Neural progenitor cell (in vitro differentiated cells): Measurements from ENCODE around the gene TMEM150C. TPM values are rescaled to one million over a fixed set of nuclear protein-coding genes. Genes with fewer than 3 reads are reported as not detected.
"Not testable (repeated sequence)": the region's sequence is repeated elsewhere in the genome, so short reads cannot be mapped to it uniquely, and the experiment has no call there.

Experiments used
- DNase-seq: peaks from one replicate; pipeline ENCODE4 v3.0.0-alpha.2; 2016; ENCODE audit warnings: low spot score
- H2AFZ ChIP-seq: fragments of 200-600 bp; sonication (generic); replicated peaks from 2 replicates; pipeline ENCODE4 v1.6.1; 2016; ENCODE audit warnings: antibody characterized with exemption
- H3F3A ChIP-seq: fragments of 200-600 bp; sonication (generic); 2 replicates; pipeline ENCODE4 v1.6.1; 2016; ENCODE audit warnings: antibody characterized with exemption, low read depth
- H3K27ac ChIP-seq: fragments of 200-600 bp; sonication (generic); 2 replicates; pipeline ENCODE4 v1.5.1; 2016; ENCODE audit warnings: mild to moderate bottlenecking
- H3K27me3 ChIP-seq: fragments of 200-600 bp; sonication (generic); 2 replicates; pipeline ENCODE4 v1.6.1; 2016; ENCODE audit warnings: mild to moderate bottlenecking, moderate library complexity
- H3K36me3 ChIP-seq: fragments of 200-600 bp; sonication (generic); 2 replicates; pipeline ENCODE4 v1.5.1; 2016
- H3K4me1 ChIP-seq: fragments of 200-600 bp; sonication (generic); 2 replicates; pipeline ENCODE4 v1.6.1; 2016; ENCODE audit warnings: mixed run types
- H3K4me2 ChIP-seq: fragments of 200-600 bp; sonication (generic); 2 replicates; pipeline ENCODE4 v1.6.1; 2016
- H3K4me3 ChIP-seq: fragments of 200-600 bp; sonication (generic); 2 replicates; pipeline ENCODE4 v1.5.1; 2016
- H3K79me2 ChIP-seq: fragments of 200-600 bp; sonication (generic); 2 replicates; pipeline ENCODE4 v1.6.1; 2016; ENCODE audit warnings: low read depth
- H3K9ac ChIP-seq: fragments of 200-600 bp; sonication (generic); 2 replicates; pipeline ENCODE4 v1.6.1; 2016
- H3K9me3 ChIP-seq: fragments of 200-600 bp; sonication (generic); 2 replicates; pipeline ENCODE4 v1.5.1; 2016; ENCODE audit warnings: low read depth
- H4K20me1 ChIP-seq: fragments of 200-600 bp; sonication (generic); 2 replicates; pipeline ENCODE4 v1.6.1; 2016; ENCODE audit warnings: low read depth
- H3K27ac Mint-ChIP-seq: 3 replicates; pipeline ENCODE4 v1.8.0; 2021; ENCODE audit warnings: mixed read lengths
- H3K27me3 Mint-ChIP-seq: 2 replicates; pipeline ENCODE4 v1.8.0; 2022; ENCODE audit warnings: low read depth, mild to moderate bottlenecking, inconsistent platforms, moderate library complexity, mixed read lengths; ENCODE audit not compliant: insufficient read depth
- H3K36me3 Mint-ChIP-seq: 3 replicates; pipeline ENCODE4 v1.8.0; 2021; ENCODE audit warnings: mixed read lengths
- H3K4me1 Mint-ChIP-seq: 3 replicates; pipeline ENCODE4 v1.8.0; 2021; ENCODE audit warnings: mixed read lengths
- H3K4me3 Mint-ChIP-seq: 3 replicates; pipeline ENCODE4 v1.8.0; 2021; ENCODE audit warnings: mild to moderate bottlenecking, moderate library complexity, mixed read lengths
- H3K9me3 Mint-ChIP-seq: 3 replicates; pipeline ENCODE4 v1.8.0; 2020; ENCODE audit warnings: mixed read lengths
- CTCF ChIP-seq: fragments of 200-600 bp; sonication (generic); IDR thresholded peaks from 2 replicates; pipeline ENCODE4 v1.5.1; 2017; ENCODE audit warnings: antibody characterized with exemption, mild to moderate bottlenecking
- EZH2 ChIP-seq: fragments of 200-600 bp; sonication (generic); IDR thresholded peaks from 2 replicates; pipeline ENCODE4 v1.6.1; 2017; ENCODE audit warnings: antibody characterized with exemption, mild to moderate bottlenecking, moderate library complexity
- EZH2phosphoT487 ChIP-seq: fragments of 200-600 bp; sonication (generic); IDR thresholded peaks from 2 replicates; pipeline ENCODE4 v1.6.1; 2017; ENCODE audit warnings: antibody characterized with exemption
- total RNA-seq: library from RNA; depleted of rRNA; stranded (reverse); fragments of >200 nt; gene quantifications from 2 replicates; pipeline ENCODE4 v1.2.3, GENCODE V29; 2015; ENCODE audit warnings: low replicate concordance

TMEM150C gene
- total RNA-seq, 1 donor from 2014 or later = 3.8 TPM

- no peaks in the 10 kb centered on the region for H3K36me3 ChIP-seq
- H4K20me1 ChIP-seq = no peaks in the 10 kb centered on the region
- H3K79me2 ChIP-seq = no peaks in the 10 kb centered on the region
- no peak for DNase-seq
- peaks cover 4% of the 10 kb centered on the region for H3K27me3 Mint-ChIP-seq
- H3K36me3 Mint-ChIP-seq = no peaks in the 10 kb centered on the region
- no peak overlapping the region for H3K27ac Mint-ChIP-seq
- H3F3A ChIP-seq = no peaks in the 10 kb centered on the region
- no peak overlapping the region for H3K27ac ChIP-seq
- H3K4me1 ChIP-seq = peaks cover under 1% of the 10 kb centered on the region
- H3K4me3 ChIP-seq = no peak overlapping the region
- no peak overlapping the region for H3K4me3 Mint-ChIP-seq
- H3K9me3 ChIP-seq = no peaks in the 10 kb centered on the region
- no peaks in the 10 kb centered on the region for H3K27me3 ChIP-seq
- H2AFZ ChIP-seq = no peak overlapping the region
- peaks cover 3% of the 10 kb centered on the region for H3K4me1 Mint-ChIP-seq
- no peak overlapping the region for H3K4me2 ChIP-seq
- H3K9ac ChIP-seq = no peak overlapping the region
- no peaks in the 10 kb centered on the region for H3K9me3 Mint-ChIP-seq
- TF ChIP-seq EZH2 = no peak
- no peak for TF ChIP-seq CTCF
- no peak for TF ChIP-seq EZH2phosphoT487
Observed at GRCh38 chr4:82481506-82481840, 80.3 kb downstream of the TMEM150C start.

GRCh38 chr4:82480771-82481505, 80.8 kb downstream of the TMEM150C start:
- Mint-ChIP-seq H3K9me3 (no peaks in the 10 kb centered on the region), H3K4me3 (no peak overlapping the region), H3K27me3 (peaks cover 4% of the 10 kb centered on the region), H3K4me1 (peaks cover 3% of the 10 kb centered on the region), H3K36me3 (no peaks in the 10 kb centered on the region), H3K27ac (no peak overlapping the region)
- Histone ChIP-seq H3K4me1 (no peaks in the 10 kb centered on the region), H3K9me3 (no peaks in the 10 kb centered on the region), H4K20me1 (no peaks in the 10 kb centered on the region), H3K4me3 (no peak overlapping the region), H3K9ac (no peak overlapping the region), H3K36me3 (no peaks in the 10 kb centered on the region), H3K4me2 (no peak overlapping the region), H3K79me2 (no peaks in the 10 kb centered on the region), H3K27me3 (no peaks in the 10 kb centered on the region), H2AFZ (no peak overlapping the region), H3K27ac (no peak overlapping the region), H3F3A (no peaks in the 10 kb centered on the region)
- no peak for DNase-seq
- TF ChIP-seq EZH2 (no peak), CTCF (no peak)

- Histone ChIP-seq H3F3A (no peaks in the 10 kb centered on the region), H2AFZ (no peak overlapping the region), H3K79me2 (no peaks in the 10 kb centered on the region), H3K27me3 (no peaks in the 10 kb centered on the region), H4K20me1 (no peaks in the 10 kb centered on the region), H3K27ac (no peak overlapping the region), H3K4me3 (no peak overlapping the region), H3K4me1 (no peaks in the 10 kb centered on the region), H3K36me3 (no peaks in the 10 kb centered on the region), H3K9ac (no peak overlapping the region), H3K9me3 (no peaks in the 10 kb centered on the region), H3K4me2 (no peak overlapping the region)
- Mint-ChIP-seq H3K4me3 (no peak overlapping the region), H3K4me1 (peaks cover 7% of the 10 kb centered on the region), H3K9me3 (no peaks in the 10 kb centered on the region), H3K36me3 (no peaks in the 10 kb centered on the region), H3K27ac (no peak overlapping the region), H3K27me3 (peaks cover 8% of the 10 kb centered on the region)
- DNase-seq = no peak
- TF ChIP-seq CTCF (no peak), EZH2phosphoT487 (no peak), EZH2 (no peak)
Observed at GRCh38 chr4:82479562-82479961, 82.2 kb downstream of the TMEM150C start.

GRCh38 chr4:82477469-82477868, 84.3 kb downstream of the TMEM150C start:
- H3K36me3 Mint-ChIP-seq, DNase-seq: not testable (repeated sequence)

GRCh38 chr4:82475931-82476330, 85.9 kb downstream of the TMEM150C start:
- not testable (repeated sequence) for H3K4me2 ChIP-seq, H4K20me1 ChIP-seq, H3F3A ChIP-seq, H3K9me3 ChIP-seq, H3K9ac ChIP-seq, H3K27ac ChIP-seq, H3K4me3 Mint-ChIP-seq, H3K79me2 ChIP-seq, H3K4me1 ChIP-seq, H3K4me3 ChIP-seq, H3K27me3 ChIP-seq, H3K36me3 ChIP-seq, DNase-seq, H3K4me1 Mint-ChIP-seq, H3K9me3 Mint-ChIP-seq, H2AFZ ChIP-seq, H3K36me3 Mint-ChIP-seq
- peak overlapping the region; percentile 63 for H3K27ac Mint-ChIP-seq
- H3K27me3 Mint-ChIP-seq = peaks cover 13% of the 10 kb centered on the region

More at GRCh38 chr4:82477469-82477868, 84.3 kb downstream of the TMEM150C start:
- not testable (repeated sequence) for H3K27me3 ChIP-seq, H3K4me3 Mint-ChIP-seq, H2AFZ ChIP-seq, H3K27me3 Mint-ChIP-seq, H3K4me3 ChIP-seq, H3K27ac Mint-ChIP-seq, H3K4me2 ChIP-seq, H3K4me1 Mint-ChIP-seq, H3K9me3 Mint-ChIP-seq, H4K20me1 ChIP-seq, H3F3A ChIP-seq, H3K79me2 ChIP-seq, H3K9ac ChIP-seq, H3K4me1 ChIP-seq, H3K36me3 ChIP-seq, H3K9me3 ChIP-seq, H3K27ac ChIP-seq
